Stomach (tissue), 4 donors: Measurements from ENCODE around the gene CCDC30.

Experiments used
- CTCF ChIP-seq, 7 experiments: fragments of 450-650 bp in 4 of 7; fragments of 200-600 bp in 3 of 7; sonication (generic) in 3 of 7; IDR thresholded peaks; one replicate each; pipeline ENCODE4 v1.5.1; 2016 to 2019; ENCODE audit warnings: antibody characterized with exemption in 7 of 7, control low read depth in 2 of 7, mild to moderate bottlenecking in 1 of 7
- POLR2A ChIP-seq, 4 donors: fragments of 450-650 bp; IDR thresholded peaks; one replicate each; pipeline ENCODE4 v1.6.1; 2016; ENCODE audit warnings: antibody characterized with exemption in 4 of 4, control low read depth in 2 of 4, mild to moderate bottlenecking in 1 of 4, moderate library complexity in 1 of 4
- POLR2AphosphoS5 ChIP-seq, 3 donors: sonication (generic); formaldehyde crosslinking; IDR thresholded peaks; one replicate each; pipeline ENCODE4 v1.6.1; 2016; ENCODE audit warnings: antibody characterized with exemption in 3 of 3

GRCh38 chr1:42479621-42480020 lies 16.5 kb downstream of the CCDC30 start:
- TF ChIP-seq POLR2A (IDR thresholded peaks at IDR 0.05) (no peak), POLR2AphosphoS5 (IDR thresholded peaks at IDR 0.05) (no peak), CTCF (IDR thresholded peaks at IDR 0.05) (no peak)
